ENCODE data around the gene MYO18B. TPM values are rescaled to one million over a fixed set of nuclear protein-coding genes. Genes with fewer than 3 reads are reported as not detected.

Gene MYO18B
- total RNA-seq, 1 donor from 2014 or later = 0.31 TPM

DNA sequence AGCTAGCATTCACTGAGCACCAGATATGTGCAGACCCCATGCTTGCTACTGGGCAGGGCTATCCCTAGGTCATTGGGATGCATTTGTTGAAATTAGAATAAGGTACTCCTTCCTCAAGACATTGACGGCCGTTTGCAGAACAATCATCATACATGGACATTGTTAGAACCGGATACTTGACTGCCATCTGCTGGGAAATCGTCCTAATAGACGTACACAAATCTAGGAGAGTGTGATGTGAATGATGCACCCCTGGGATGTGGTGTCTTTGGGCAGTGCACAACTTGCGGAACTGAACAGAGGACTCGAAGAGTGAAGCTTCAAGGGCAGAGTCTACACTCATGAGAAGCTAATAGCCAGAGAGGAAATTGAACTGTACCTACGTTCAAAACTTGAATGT is 35.9 kb downstream of the MYO18B start:
- no peak for DNase-seq

DNA sequence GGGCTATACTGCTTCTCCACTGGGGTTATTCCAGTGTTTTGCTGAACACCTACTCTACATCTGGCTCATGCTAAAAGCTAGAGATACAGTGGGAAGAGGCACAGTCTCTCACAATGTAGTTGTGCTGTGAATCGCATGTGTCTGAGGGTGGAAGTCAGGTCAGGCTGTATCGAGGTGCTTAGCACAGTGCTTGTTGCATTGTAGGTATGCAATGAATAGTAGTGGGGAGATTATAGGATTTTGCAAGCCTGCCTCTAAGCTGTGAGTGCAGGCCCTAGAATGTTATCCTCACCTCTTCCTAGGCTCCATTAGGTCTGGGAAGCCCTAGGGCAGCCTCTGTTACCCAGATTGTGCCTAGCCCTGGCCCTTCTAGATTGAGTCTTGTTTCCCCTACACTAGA is 37.4 kb downstream of the MYO18B start:
- DNase-seq = no peak

DNA sequence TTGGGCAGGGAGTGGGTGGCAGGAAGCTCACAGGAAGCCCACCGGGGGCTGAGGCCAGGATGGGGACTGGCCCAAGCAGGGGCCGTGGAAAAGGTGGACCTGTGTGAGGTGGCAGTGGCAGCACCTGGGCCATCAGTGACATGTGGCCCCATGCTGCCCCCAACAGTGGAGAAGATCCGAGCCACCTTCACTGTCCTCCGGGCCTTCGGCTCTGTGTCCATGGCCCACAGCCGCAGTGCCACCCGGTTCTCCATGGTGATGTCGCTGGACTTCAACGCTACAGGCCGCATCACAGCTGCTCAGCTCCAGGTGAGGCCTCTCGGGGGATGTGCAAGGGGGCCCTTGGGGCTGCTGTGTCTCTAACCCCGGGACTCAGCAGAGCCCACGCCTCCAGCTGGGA is 37.9 kb downstream of the MYO18B start:
- DNase-seq = no peak

DNA sequence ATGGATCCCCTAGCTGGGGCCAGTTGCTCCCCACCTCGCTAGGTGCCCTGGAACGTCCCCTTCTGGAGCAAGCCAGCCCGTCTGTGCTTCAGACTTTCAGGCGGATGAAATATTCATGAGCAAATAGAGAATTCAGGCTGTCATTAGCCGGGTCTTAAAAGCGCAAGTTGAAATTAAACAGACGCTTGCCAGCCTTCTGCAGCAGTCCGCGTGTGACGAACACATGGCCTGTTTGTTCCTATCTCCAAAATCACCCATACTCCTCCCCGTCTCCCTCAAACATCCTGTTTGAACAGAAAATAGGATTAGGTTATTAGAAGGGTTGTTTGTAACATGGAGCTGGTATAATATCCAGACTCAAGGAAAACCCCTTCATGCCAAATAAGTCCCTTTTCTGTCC is 38.7 kb downstream of the MYO18B start:
- no peak for DNase-seq

DNA sequence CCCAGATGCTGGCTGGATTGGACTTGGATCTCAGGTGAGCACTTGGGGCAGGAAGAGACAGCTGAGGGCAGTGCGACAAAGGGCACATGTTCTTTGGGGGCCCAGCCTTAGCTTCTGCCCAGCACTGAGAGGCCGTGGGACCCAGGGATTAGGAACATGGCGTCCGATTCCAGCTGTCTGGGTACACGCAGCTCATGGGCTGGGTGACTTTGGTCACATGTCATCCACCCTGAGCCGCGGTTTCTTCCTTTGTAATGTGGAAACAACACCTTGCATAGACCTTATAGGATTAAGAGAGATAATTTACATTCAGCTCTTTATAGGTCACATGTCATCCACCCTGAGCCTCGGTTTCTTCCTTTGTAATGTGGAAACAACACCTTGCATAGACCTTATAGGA is 39.8 kb downstream of the MYO18B start:
- no peak for DNase-seq

DNA sequence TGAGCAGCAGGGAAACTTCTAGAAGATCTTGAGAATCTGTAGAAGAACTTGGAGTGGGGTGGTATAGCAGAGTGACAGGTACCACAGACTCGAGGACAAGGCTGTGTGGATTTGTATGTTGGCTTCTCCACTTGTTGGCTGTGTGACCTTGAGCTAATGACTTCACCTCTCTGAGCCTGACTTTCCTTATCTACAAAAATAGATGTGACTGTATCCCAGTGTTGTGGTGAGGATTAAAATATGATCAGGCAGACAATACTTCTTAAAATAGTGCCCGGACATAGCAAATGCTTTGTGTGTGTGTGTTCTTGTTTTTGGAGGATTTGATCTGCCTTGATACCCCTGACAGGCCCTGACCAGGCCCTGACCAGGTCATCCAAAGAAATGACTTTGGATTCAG is 40.8 kb downstream of the MYO18B start:
- no peak for DNase-seq

DNA sequence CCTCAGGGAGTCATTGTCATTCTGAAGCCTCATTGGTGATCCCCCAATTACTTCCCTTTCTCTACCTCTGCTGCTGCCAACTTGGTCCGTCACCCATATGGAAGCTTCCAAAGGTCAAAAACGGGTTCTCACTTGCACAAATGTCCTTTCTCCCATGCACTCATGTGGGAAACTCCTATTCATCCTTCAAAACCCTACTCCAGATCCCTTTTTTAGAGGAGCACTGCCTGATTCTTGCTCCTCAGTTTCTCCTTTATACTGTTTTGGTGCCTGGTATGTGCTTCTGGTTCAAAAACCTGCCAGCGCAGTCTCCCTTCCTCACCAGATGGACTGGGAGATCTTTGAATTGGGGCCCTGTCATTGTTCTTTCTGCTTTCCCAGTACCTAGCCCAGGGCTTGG is 41.9 kb downstream of the MYO18B start:
- DNase-seq = no peak

DNA sequence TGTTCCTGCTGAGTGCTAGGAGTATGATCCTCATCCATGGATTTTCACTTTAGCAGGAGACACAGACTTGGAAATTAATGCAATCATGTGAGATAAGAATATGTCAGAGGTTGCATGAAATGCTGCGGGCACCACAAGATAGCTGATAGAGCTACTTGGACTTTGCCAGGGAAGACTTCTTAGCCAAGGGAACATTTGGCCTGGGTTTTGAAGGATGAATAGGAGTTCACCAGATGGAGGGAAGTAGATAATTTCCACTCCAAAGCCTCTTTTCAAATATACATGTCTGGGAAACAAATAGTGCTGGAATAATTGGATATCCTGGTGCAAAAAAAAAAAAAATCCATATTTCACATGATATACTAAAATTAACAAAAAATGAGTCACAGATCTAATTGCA is 44.2 kb downstream of the MYO18B start:
- DNase-seq = no peak

DNA sequence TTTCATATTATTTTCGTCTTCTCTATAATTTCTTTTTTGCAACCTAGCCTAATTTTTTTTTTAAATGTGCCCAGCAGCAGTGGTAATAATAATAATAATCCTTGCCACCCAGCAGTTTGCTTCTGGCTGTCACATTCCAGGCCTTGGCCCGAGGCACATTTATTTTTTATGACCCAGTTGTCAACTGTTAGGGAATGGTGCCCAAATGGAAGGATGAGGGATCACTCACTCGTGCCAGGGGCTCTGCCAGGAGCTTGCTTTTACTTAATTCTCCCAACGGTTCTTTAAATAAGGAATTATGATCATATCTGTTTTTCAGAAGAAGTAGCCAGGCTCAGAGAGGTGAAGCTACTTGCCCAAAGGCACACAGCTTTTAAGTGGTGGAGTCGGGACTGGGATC is 49.6 kb downstream of the MYO18B start:
- no peak for DNase-seq

DNA sequence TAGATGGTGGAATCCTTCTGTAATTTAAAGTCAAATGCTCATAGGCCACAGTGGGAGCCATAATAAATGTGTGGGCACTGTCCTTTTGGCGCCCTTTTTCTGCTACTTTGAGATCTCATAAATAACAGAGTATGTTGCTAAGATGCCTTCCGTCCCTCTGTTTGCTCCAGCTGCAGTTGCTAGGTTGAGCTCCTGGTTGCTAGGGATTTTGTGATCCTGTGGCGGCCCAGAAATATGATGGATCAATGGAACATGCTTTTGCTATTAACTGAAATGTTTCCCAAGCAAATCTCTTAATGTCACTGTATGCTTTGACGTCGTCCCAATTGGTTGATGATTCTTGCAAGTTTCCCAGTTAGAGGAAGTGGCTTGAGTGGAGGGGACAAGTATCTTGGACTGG is 53.5 kb downstream of the MYO18B start:
- no peak for DNase-seq

DNA sequence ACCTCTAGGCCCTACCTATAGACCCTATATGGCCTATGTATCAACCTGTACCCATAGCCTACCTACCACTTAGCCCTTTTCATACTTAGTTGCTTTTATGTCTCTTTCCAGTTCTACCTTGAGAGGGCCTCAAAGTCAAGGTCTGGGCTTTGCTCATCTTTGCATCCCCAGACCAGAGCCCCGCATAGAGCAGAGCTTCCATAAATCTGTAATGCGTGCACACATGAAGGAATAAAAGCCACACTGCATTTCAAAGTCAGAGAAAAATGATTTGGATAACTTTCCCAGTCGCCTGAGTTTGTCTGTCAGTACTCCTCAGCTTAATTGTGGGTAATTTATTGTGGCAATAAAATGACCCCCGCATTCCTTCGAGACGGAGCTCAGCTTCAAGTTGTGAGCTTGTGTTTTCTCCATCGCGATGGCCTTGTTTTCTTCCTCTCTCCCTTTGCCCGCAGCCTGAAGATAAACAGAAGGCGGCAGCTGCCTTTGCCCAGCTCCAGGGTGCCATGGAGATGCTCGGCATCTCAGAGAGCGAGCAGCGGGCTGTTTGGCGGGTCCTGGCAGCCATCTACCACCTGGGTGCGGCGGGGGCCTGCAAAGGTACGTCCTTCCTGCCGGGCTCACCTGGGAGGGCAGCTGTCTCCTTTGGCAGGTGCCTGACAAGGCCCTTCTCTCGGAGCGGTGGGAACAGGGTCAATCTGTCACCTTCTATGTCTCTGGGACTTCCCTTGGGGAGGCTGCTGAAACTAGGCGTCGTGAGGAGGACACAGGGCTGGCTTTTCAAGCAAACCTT is 55.7 kb downstream of the MYO18B start:
- no peak for DNase-seq

DNA sequence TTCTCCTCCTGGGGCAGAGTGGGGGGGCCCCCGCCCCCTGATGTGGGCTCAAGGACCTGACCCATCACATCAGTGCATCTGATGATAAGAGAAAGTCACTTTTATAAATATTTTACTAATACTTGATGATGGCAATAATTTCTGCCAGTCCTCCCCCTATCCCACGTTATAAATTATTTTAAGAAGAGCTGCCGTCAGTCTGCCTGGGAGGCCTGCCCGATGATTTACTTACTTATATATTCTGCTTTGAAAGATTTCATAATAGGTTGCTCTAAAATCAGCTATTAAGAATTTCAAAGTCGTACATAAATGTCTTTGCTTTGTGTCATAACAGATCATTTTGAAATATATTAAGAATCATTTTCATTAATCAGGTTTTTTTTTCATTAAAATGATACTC is 58.8 kb downstream of the MYO18B start:
- no peak for DNase-seq

DNA sequence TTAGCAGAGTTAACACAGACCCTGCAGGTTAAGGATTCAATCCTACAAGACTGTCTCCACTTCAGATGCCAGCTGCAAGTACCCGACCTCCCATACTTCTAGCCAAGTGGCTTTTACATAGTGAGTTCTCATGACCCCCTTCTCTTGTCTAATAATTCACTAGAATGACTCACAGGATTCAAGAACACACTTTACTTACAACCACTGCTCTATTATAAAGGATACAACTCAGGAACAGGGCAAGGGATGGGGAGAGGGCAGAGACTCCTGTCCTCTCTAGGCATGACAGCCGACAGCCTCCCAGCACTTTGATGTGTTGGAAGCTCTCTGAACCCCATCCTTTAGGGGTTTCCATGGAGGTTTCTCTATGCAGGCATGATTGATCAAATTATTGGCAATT is 60.0 kb downstream of the MYO18B start:
- DNase-seq = no peak

DNA sequence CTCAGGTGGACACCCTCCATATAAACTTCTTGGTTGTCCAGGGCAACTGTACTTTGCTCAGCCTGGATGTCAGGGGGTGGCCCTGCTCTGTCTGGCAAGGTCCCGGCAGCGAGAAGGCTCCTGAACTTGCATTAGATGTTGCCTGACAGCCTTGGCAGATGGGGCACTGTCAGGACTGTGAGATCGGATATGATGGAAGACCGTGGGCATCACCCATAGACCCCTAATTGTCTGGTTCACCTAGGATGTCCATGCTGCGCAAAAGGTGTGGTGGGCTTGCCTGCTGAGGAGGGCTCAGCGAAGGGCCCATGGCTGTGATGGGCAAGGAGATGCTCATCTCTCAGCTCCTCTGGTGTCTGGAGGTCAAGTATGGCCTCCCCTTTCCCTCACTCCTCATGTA is 62.7 kb downstream of the MYO18B start:
- no peak for DNase-seq

DNA sequence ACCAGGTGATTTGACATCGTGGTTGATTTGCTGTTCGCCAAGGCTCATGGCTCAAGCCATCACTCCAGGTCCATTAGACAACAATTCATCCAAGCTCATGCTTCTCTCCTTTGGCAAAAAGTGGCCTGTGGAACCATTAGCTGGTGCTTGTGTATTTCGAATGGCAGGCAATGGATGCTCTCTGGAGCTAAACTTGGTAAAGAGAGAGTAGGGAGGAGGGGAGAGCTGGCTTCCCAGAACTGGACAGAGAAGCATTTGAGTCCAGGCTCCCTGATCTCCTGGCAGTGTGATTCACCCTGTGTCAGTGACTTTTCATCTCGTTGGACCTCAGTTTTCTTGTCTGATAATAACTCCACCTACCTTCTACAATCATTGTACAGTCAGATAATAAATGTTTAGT is 64.6 kb downstream of the MYO18B start:
- no peak for DNase-seq

DNA sequence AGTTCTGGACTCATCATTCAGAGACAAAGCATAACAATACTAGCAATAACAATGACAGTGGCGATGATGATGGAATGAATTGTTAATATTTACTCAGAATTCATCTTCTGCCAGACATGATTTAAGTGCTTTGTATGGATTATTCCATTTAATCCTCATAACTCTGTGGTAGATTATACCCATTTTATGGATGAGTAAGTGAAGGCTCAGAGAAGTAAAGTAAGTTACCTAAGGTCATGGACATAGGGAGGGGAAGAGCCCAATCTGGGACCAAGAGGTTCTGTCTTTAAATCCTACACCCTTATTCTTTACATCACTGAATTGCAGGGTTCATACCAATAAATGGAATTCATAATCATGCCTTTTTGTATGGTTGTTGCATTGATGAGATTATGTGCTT is 72.7 kb downstream of the MYO18B start:
- no peak for DNase-seq

DNA sequence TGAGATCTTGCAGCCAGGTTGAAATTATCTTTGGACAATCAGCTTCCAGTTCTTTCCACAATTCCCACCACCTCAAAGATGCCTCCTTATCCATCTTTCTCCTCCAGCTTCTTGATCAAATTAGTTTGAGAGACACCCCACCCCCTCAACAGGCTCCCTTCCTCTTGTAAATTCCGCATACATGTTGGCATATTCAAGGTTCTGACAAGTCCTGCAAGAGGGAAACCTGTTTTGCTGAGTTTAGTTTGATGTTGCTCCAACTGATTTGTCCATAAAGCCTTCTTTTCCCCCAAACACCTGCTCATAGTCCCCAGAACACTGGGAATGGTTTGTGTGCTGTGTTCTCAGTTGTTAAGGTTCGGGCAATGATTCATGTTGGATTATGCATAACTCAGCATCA is 73.6 kb downstream of the MYO18B start:
- DNase-seq = no peak

DNA sequence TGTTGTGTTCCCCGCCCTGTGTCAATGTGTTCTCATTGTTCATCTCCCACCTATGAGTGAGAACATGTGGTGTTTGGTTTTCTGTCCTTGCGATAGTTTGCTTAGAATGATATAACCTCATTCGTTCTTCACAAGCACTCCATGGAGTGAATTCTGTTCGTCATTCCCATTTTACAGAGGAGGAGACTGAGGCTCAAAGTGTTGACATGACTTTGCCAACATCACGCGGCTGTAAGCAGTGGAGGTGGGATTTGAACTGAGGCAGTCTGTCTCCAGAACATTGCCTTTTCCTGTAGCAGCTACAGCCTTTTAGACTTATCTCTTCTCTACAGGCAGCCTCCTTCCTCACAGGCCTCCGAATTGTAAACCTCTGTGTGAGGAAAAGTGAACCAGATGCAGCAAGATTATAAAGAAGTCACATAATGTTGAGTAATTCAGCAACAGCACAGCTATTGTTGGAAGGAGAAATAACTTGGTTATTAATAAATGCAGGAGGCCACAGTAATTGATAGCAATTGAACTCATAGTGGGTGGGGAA is 74.6 kb downstream of the MYO18B start:
- no peak for DNase-seq

DNA sequence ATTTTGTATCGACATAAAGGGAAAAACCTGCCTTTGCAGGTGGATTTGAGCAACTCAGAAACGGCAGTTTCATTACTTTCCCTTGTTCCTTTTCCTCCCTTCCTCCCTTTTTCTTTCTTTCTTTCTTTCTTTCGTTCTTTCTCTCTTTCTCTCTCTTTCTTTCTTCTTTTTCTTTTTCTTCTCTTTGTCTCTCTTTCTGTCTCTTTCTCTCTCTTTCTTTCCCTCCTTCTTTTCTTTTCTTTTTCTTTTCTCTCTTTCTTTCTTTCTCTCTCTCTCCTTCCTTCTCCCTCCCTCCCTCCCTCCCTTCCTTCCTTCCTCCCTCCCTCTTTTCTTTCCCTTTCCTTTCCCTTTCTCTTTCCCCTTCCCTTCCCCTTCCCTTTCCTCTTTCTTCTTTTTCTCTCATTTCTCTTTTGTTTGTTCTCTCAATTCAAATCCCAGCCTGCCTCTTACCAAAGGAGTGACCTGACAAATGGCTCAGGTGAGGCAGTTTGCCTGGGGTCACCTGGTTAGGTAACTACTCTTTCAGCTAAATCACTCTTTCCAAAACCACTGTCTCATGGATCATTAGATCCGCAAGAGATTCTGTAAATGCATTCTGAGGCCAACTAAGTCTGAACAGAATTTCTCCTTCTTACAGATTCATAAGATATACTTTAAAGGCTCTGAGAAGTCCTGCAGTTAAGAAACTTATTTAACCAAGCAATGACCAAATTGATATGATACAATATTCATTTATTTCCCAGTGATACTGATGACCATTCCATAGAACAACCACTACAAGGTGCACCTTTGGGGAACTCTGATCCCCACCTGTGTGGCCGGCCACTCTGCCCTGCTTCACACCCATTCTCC is 75.3 kb downstream of the MYO18B start:
- DNase-seq = no peak

DNA sequence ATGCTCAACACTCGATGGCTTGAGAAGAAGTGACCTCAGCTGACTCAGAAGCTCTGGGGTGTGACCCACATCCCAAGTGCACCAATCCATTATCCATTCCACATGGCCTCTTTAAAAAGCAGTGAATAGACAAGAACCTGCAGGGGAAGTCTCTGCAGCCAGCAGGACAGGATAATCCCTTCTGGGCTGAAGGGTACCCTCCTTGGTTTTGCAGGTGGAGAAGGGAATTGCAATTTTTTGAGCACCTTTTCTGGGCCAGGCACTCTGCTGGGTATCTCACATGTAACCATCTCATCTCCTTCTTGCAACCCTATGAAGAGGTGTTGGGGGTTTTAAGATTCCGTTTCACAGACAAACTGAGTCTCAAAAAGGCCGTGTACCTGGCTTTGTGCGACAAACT is 76.6 kb downstream of the MYO18B start:
- no peak for DNase-seq

DNA sequence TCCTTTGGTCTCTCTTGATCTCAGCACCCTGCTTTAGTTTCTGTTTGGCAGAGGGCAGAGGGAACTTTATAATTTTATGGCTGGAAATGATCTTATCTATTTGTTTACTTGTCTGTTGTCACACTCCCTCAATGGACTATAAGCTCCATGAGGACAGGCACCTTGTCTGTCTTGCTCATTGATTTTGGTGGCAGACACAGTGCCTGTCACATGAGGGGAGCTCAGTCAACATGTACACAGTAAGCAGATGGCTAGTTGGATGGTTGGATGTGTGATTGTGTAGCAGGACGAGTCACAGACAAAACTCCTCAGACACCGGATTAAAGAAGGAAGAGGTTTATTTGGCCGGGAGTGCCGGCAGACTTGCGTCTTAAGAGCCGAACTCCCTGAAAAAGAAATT is 80.4 kb downstream of the MYO18B start:
- DNase-seq = no peak

DNA sequence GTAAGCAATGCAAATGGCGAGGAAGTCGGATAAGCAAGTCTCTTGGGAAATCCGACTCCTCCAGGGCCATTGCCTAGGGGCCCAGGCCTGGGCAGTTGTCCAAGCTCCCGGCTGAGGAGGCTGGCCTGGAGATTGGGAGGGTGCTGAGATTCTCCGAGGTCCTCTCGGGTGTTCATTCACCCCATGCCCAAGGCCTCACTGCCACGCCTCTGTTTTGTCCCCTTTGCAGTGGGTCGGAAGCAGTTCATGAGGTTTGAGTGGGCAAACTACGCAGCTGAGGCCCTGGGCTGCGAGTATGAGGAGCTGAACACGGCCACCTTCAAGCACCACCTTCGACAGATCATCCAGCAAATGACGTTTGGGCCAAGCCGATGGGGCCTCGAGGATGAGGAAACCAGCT is 81.3 kb downstream of the MYO18B start:
- DNase-seq = no peak

DNA sequence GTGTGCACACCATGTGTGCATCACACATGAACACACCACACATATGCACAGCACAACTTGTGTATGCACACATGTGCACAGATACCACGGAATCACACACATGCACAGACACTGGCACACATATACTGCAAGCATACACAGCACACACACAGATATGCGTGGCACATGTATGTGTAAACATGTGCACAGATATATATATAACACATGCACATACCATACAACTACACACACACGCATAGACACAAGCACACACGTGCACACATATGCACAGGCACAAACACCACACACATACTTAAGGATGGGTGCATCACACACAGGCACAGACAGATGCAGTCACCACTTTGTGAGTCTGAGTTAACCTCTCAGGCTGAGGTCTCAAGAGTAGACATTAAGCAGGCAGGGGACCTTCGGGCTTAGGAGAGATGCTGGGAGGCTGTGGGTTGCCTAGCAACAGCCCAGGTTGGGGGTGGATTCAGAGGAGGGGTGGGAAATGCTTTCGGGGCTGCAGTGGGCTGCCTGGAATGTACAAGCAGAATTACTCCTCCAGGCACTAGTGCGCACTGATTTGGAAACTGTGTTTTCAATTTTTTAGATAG is 82.9 kb downstream of the MYO18B start:
- DNase-seq = no peak
